Adipocyte (in vitro differentiated cells): ENCODE measurements around the gene LY6G6D.

ENCODE experiments used
- DNase-seq: peaks from one replicate; pipeline ENCODE4 v3.0.0-alpha.2; 2015; ENCODE audit warnings: low read depth
- H3K27me3 ChIP-seq: replicated peaks from 2 replicates; pipeline ENCODE4 v1.7.0; 2013; ENCODE audit warnings: mild to moderate bottlenecking, low read length, moderate library complexity; ENCODE audit not compliant: control insufficient read depth, insufficient read depth
- H3K36me3 ChIP-seq: 2 replicates; pipeline ENCODE4 v1.7.0; 2013; ENCODE audit warnings: low read length, mild to moderate bottlenecking, moderate library complexity; ENCODE audit not compliant: control insufficient read depth, insufficient read depth, severe bottlenecking
- H3K4me1 ChIP-seq: 2 replicates; pipeline ENCODE4 v1.7.0; 2013; ENCODE audit warnings: mild to moderate bottlenecking, low read length, moderate library complexity; ENCODE audit not compliant: control insufficient read depth, insufficient read depth
- H3K4me3 ChIP-seq: 2 replicates; pipeline ENCODE4 v1.7.0; 2013; ENCODE audit warnings: mild to moderate bottlenecking, low read length, moderate library complexity
- H3K9ac ChIP-seq: 2 replicates; pipeline ENCODE4 v1.7.0; 2013; ENCODE audit warnings: mild to moderate bottlenecking, low read length, moderate library complexity
- H3K9me3 ChIP-seq: 2 replicates; pipeline ENCODE4 v1.7.0; 2013; ENCODE audit warnings: mild to moderate bottlenecking, low read length, moderate library complexity; ENCODE audit not compliant: control insufficient read depth

Gene LY6G6D

GRCh38 chr6:31730631-31731086 is 15.5 kb downstream of the LY6G6D start:
- DNase-seq: no peak
- Histone ChIP-seq H3K4me3 (peak overlapping the region; percentile 94), H3K4me1 (peaks cover 41% of the 10 kb centered on the region), H3K9me3 (no peaks in the 10 kb centered on the region), H3K27me3 (no peaks in the 10 kb centered on the region), H3K36me3 (peaks cover 50% of the 10 kb centered on the region), H3K9ac (peak overlapping the region; percentile 93)

- DNase-seq: no peak
- no peaks in the 10 kb centered on the region for H3K9me3 ChIP-seq
- peaks cover 39% of the 10 kb centered on the region for H3K36me3 ChIP-seq
- peaks cover 46% of the 10 kb centered on the region for H3K4me1 ChIP-seq
- H3K9ac ChIP-seq: no peak overlapping the region
- no peak overlapping the region for H3K4me3 ChIP-seq
- no peaks in the 10 kb centered on the region for H3K27me3 ChIP-seq
Observed at GRCh38 chr6:31732029-31732428, 16.9 kb downstream of the LY6G6D start.

DNA sequence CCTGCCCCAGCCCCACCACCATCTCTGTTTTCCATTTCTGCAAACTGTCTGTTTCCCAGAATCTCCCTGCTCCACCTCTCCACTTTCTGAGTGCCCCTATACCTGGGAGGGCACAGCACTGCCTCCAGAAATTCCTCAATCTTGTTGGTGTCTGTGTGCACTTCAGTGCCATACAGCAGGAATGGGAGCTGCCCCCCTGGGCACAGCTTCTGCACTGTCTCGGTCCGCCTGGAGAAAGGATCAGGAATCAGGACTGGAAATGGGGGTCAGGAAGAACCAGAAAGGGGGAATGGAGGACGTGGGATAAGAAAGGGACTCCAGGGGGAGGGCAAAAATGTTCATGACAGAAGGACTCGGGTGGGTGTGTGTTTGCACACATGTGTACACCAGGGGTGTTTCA is 18.6 kb downstream of the LY6G6D start:
- Histone ChIP-seq H3K4me3 (peak overlapping the region; percentile 89), H3K36me3 (peaks cover 35% of the 10 kb centered on the region), H3K9me3 (no peaks in the 10 kb centered on the region), H3K27me3 (no peaks in the 10 kb centered on the region), H3K4me1 (peaks cover 48% of the 10 kb centered on the region), H3K9ac (peak overlapping the region; percentile 91)
- no peak for DNase-seq

- Histone ChIP-seq H3K27me3 (no peaks in the 10 kb centered on the region), H3K9ac (peak overlapping the region; percentile 91), H3K36me3 (peaks cover 35% of the 10 kb centered on the region), H3K4me1 (peaks cover 49% of the 10 kb centered on the region), H3K9me3 (no peaks in the 10 kb centered on the region), H3K4me3 (peak overlapping the region; percentile 89)
- no peak for DNase-seq
Observed at GRCh38 chr6:31734247-31734820, 19.2 kb downstream of the LY6G6D start.

- peaks cover 35% of the 10 kb centered on the region for H3K36me3 ChIP-seq
- peaks cover 50% of the 10 kb centered on the region for H3K4me1 ChIP-seq
- no peaks in the 10 kb centered on the region for H3K27me3 ChIP-seq
- H3K9ac ChIP-seq: peak overlapping the region; percentile 91
- H3K9me3 ChIP-seq: no peaks in the 10 kb centered on the region
- peak overlapping the region; percentile 89 for H3K4me3 ChIP-seq
- peak; percentile 67 for DNase-seq
Observed at GRCh38 chr6:31734821-31735406, 19.8 kb downstream of the LY6G6D start.

- Histone ChIP-seq H3K36me3 (peaks cover 28% of the 10 kb centered on the region), H3K4me1 (peaks cover 45% of the 10 kb centered on the region), H3K9ac (peak within 1 kb of the TSS; percentile 91), H3K4me3 (peak within 1 kb of the TSS; percentile 89), H3K9me3 (no peaks in the 10 kb centered on the region), H3K27me3 (no peaks in the 10 kb centered on the region)
- DNase-seq: peak; percentile 95
Observed at GRCh38 chr6:31736021-31736767, 21.0 kb downstream of the LY6G6D start, which contains the start of gene CLIC1. Gene CLIC1, minus strand, starts transcription at chr6:31736530. Its CDS starts 230 bp downstream, at chr6:31736300.

- peak overlapping the region; percentile 91 for H3K9ac ChIP-seq
- peaks cover 22% of the 10 kb centered on the region for H3K36me3 ChIP-seq
- H3K4me3 ChIP-seq: peak overlapping the region; percentile 89
- no peaks in the 10 kb centered on the region for H3K9me3 ChIP-seq
- DNase-seq: no peak
- peaks cover 49% of the 10 kb centered on the region for H3K4me1 ChIP-seq
- H3K27me3 ChIP-seq: no peaks in the 10 kb centered on the region
Observed at GRCh38 chr6:31736768-31737314, 21.7 kb downstream of the LY6G6D start.

GRCh38 chr6:31737315-31737990 is 22.3 kb downstream of the LY6G6D start:
- Histone ChIP-seq H3K27me3 (no peaks in the 10 kb centered on the region), H3K36me3 (peaks cover 15% of the 10 kb centered on the region), H3K4me3 (peak overlapping the region; percentile 38), H3K9me3 (no peaks in the 10 kb centered on the region), H3K9ac (peak overlapping the region; percentile 52), H3K4me1 (peaks cover 55% of the 10 kb centered on the region)
- no peak for DNase-seq

GRCh38 chr6:31737991-31738979 is 23.1 kb downstream of the LY6G6D start:
- Histone ChIP-seq H3K4me3 (peak overlapping the region; percentile 38), H3K27me3 (no peaks in the 10 kb centered on the region), H3K36me3 (peaks cover 10% of the 10 kb centered on the region), H3K4me1 (peaks cover 55% of the 10 kb centered on the region), H3K9ac (peak overlapping the region; percentile 52), H3K9me3 (no peaks in the 10 kb centered on the region)
- peak; percentile 71 for DNase-seq
